ENCODE results near the gene TPRX2.
"Not testable (repeated sequence)": the region's sequence is repeated elsewhere in the genome, so short reads cannot be mapped to it uniquely, and the experiment has no call there.

TPRX2 gene

DNA sequence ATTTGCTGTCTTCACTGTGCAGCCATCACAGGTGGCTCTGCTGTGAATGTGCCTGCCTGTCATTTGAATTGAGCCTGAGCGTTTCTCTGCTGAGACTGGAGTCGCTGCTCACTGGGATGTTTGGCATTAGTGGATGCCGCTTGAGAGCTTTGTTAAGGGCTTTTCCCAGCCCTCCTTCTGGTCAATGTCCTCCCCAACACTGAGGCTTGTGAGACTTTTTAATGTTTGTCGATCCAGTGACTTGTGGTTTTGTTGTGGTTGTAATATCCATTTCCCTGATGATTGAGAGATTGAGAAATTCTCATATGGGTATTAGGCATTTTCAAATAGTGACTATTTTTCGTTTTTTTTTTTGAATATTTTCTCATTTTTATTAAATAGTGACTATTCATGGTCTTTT is 2.6 kb downstream of the TPRX2 start:
- DNase-seq (ENCODE audit: low spot score), result no peak

DNA sequence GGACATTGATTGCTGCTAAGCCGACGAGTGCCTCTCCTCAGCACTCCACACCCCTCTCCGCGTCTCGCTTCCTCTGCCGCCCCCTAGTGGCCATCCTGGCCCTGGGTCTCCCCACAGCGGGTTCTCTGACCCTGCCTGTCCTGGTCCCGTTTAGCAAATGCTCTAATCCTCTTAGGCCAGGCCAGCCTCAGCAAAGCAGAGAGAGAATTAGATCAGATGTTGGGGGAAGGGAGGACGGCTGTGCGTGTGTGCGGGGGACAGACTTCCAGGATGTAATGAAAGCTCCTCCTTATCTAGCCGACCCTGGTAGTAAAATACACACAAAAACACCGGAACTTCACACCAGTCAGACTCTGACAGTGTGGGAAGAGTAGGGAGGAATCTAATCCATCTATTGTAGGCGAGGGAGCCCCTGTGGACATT is 4.5 kb downstream of the TPRX2 start:
- peak; percentile 93 for DNase-seq (ENCODE audit: low spot score)

DNA sequence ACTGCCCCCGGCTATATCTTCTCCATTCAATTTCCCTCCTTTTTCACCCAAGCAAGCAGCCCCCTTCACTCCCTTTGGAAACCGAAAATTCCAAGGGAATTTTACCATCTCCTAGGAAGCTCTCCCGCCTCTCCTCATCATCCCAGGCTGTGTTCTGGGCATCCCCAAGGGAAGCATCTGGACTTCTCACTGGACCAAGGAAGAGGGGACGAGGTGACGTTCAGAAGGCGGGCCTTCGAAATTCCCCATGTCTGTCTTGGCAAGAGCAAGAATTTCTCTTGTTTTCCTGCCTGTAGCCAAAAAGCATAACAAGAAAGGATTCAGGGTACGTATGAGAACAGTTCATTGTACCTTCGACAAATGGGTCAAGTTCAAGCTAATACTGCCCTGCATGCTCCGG is 6.1 kb downstream of the TPRX2 start:
- no peak for DNase-seq (ENCODE audit: low spot score)

DNA sequence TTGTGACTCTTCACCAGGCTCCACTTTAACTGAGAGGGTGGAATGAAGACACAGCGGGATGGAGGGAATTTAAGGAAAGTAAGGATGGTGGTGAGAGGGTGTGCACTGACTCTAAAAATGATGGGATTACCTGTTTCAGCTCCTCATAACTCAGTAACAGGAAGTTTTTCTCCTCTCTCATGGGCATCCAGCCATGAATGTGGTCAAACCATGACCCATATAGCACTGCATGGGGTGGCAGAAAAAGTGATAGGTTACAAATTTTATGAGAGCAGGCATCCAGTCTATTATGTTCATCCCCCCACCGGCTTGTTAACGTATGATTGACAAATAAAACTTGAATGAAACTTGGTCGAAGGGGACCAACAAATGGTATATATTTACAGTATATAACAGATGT is 19.9 kb downstream of the TPRX2 start:
- DNase-seq (ENCODE audit: low spot score), result no peak

DNA sequence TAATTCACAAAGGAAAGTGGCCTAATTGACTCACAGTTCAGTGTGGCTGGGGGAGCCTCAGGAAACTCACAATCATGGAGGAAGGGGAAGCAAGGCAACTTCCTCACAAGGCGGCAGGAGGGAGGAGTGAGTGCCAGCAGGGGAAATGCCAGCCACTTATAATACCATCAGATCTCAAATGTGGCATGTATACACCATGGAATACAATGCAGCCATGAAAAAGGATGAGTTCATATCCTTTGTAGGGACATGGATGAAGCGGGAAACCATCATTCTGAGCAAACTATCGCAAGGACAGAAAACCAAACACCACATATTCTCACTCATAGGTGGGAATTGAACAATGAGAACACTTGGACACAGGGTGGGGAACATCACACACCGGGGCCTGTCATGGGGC is 20.4 kb downstream of the TPRX2 start:
- DNase-seq (ENCODE audit: low spot score), result not testable (repeated sequence)

DNA sequence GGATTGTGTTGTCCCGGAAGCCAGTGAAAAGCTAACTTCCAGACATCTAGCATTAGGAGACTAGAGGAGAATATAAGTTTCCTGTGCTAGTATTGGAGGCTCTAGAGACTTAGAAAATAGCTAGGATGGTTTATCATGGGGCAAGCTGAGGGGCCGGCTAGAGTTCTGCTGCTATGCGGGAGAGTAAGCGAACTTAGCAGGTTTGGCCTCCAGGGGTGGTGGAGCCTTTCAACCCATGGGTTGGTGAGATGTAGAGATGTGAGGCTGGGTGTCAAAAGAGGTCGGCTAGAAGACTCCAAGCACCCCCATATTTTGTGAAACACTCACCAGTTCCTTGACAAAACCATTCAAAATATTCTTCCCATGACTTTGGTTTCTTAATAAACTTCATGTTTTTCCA is 22.7 kb downstream of the TPRX2 start:
- no peak for DNase-seq (ENCODE audit: low spot score)

DNA sequence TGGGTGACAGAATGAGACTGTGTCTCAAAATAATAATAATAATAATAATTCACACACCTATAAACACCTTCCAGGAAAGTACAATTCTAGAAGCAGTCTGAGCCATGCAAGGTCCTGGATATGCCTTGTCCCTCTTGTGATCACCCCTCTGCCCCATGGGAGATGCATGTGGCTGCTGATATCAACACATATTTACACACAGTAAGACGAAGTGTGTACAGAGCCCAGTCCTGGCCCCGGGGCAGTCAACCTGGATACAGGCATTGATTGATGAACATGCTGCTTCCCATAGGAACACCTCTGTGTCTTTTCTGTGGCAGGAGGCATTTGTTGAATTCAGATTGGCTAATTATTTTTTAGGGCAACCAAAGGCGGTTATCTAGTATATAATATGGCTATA is 23.9 kb downstream of the TPRX2 start:
- no peak for DNase-seq (ENCODE audit: low spot score)

DNA sequence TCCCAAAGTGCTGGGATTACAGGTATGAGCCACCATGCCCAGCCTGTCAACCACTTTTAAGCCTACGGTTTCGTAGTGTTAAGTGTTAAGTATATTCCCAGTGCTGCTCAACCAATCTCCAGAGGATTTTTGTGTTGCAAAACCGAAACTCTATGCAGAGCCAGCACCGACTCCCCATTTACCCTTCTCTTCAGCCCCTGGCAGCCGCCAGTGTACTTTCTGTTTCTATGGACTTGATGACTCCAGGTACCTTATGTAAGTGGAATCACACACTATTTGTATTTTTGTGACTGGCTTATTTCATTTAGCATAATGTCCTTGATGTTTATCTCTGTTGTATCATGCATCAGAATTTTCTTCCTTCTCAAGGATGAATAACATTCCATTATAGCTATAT is 26.0 kb downstream of the TPRX2 start:
- DNase-seq (ENCODE audit: low spot score), result no peak

DNA sequence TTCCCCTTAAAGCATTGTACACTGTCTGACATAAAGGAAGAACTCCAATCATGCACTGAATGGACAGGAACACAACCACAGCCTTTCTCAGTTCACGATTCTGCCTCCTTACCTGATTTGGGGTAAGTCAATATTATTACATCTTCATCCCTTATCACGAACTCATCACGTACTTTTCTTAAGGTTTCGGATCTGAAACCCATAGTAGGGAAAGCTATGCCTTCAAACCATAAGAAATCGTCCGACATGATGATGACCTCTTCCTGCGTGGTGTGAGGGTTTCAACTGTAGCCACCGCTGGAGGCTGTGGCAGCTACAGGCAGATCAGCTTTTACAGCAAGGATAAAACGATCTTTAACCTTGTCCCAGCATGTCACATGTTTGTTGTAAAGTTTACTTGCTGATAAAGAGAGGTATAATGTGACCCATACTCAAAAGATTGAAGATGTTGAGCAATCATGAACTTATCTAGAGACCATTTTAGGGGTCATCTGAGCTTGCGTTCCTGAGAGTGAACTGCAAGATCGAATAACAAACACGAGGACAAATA is 27.1 kb downstream of the TPRX2 start, which contains the start of gene SULT2A1:
SULT2A1 (minus strand) TSS at position 306 of the 550 bp plus-strand sequence; CDS start at position 248, 58 bp downstream.
- DNase-seq (ENCODE audit: low spot score), result no peak

DNA sequence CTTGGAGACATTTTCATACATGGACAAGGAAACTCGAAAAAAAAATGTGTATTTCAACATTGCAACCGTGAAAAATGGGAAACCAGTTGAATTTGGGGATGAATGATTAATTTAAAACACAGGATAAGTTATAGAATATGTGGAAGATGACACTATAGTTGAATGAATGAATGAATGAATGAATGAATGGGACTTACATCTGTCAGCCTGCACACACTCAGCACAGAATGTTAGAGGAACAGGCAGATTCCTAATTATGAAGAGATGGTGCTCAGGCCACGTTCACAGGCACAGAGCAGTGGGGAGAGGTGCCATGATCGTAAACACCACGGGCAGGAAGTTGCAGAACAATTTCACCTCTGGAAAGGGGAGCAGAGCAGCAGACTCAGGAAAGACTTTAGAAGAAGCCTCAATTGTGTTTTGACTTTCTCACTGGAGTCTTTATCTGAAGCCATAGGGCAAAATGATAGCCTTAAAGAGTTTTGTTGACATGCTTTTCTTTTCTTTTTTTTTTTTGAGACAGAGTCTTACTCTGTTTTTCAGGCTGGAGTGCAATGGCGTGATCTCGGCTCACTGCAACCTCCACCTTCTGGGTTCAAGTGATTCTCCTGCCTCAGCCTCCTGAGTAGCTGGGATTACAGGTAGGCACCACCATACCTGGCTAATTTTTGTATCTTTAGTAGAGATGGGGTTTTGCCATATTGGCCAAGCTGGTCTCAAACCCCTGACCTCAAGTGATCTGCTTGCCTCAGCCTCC is 32.0 kb downstream of the TPRX2 start:
- DNase-seq (ENCODE audit: low spot score), result no peak

DNA sequence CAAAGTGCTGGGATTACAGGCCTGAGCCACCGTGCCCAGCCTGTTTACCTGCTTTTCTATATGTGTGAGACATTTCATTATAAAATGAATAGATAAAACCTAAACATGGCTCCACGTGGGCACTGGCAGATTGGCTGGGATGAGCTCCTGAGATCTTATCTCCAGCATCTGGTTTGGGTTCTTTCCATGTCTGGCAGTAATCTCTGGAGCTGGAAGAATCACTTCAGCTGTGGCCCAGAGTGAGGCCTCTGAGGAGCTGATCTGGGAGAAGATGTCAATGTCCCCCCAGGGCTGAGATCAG is 32.5 kb downstream of the TPRX2 start:
- no peak for DNase-seq (ENCODE audit: low spot score)

DNA sequence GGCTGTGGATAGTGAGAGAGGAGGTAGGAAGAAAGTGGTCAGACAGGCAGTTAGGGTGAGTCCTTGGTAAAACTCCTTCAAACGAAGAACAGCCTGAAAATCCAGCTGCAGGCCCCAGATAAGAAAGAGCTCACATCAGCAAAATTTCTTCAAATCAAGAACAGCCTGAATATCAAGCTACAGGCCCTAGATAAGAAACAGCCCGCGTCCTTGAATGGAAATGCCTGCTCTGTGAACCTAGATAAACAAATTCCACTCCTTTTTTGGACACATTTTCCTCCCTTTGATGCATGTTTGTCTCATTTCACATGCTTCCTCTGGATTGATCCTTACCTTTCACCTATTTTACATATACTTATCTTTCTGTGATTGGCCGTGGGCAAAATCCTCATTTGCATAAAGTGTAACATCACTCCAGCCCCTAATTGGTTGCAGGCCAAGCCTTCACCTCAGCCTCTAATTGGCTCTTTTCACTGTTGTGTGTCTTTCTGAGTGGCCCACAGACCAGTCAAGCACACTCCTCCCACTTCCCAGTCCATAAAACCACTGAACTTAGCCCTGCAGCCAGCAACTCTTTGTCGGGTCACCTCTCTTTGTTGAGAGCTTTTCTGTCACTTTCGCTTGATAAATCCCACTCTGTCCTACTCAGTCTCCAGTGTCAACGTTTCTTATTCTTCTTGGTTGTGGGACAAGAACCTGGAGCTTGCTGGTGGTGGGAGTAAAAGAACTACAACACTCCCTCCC is 33.1 kb downstream of the TPRX2 start:
- no peak for DNase-seq (ENCODE audit: low spot score)

DNA sequence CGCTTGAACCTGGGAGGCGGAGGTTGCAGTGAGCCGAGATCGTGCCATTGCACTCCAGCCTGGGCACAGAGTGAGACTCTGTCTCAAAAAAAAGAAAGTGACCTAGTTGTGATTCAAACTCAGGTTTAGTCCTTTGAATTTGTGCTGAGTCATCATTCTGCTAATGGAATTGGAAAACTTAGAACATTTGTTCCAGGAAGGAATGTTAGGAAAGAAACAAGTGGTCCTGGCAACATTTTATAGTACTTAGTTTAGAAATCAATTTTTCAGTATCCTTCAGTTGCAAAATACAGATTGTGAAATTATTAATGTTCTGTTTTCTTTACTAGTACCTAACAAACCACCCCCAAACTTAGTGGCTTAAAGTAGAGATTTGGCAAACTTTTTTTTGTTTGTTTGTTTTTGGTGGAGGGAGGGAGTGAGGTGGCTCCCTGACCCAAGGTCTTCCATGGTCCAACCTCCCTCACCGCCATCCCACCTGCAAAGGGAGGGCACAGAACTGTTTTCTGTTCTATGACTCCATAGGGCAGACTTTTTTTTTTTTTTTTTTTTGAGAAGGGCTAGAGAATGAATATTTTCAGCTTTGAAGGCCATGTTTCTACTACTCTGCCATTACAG is 36.2 kb downstream of the TPRX2 start:
- no peak for DNase-seq (ENCODE audit: low spot score)

DNA sequence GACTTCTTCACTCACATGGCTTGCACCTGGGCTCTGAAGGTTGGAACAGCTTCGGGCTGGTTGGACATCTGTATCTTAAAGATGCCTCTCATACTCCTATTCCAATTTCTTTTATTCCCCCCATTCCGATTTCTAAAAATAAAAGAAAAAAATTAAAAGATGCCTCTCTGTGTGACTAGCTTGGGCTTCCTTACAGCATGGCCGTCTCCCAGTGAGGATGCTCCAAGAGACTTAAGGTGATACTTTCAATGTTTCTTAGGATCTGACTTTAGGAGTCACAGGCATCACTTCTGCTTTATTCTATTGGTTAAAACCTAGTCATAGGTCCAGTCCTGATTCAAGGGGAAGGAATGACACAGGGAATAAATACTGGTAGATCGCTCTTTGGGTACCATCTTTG is 37.0 kb downstream of the TPRX2 start:
- no peak for DNase-seq (ENCODE audit: low spot score)

DNA sequence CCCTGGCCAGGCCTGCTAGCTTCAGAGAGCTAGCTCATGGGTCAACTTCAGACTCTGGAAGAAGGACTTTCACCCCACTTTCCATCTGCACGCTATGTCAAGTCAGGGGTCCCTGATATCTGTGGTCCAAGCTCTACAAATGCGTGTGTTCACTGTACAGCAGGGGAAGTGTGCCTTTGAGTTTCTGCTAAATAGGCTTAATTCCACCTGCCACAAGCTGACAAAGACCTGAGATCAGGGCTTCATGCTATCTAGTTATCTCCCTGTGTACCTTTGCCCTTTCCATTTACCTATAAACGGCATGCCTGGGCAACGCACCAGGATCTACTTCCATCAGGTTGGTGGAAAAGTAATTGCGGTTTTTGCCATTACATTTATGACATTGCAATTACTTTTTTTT is 37.7 kb downstream of the TPRX2 start:
- no peak for DNase-seq (ENCODE audit: low spot score)

DNA sequence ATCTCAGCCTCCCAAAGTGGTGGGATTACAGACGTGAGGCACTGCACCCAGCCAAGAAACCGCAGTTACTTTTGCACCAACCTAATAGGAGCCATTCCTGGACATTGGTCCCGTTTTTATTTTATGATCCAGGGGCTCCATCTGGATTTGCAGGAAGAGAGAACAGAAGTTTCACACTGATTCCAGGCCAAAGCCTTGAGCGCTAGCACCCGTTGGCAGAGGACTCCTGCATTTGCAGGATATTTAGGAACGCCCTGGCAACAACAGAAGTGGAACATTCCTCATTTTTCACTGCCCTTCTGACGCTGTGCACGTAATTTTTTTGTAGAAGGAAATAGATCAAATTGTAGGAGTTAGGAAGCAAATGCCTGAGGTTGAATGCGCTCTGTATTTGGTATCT is 38.8 kb downstream of the TPRX2 start:
- DNase-seq (ENCODE audit: low spot score), result no peak

DNA sequence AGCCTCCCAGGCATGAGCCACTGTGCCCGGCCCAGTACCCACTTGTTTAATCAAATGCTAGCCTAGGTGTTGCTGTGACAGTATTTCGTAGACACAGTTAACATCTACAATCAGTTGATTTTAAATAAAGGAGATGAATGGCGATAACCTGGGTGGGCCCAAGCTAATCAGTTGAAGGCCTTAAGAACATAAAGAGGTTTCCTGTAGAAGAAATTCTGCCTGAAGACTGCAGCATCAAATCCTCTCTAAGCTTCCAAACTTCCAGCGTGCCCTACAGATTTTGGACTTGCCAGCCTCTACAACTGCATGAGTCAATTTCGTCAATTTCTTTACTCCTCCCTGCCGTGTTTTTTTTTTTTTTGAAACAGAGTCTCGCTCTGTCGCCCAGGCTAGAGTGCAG is 40.3 kb downstream of the TPRX2 start:
- DNase-seq (ENCODE audit: low spot score), result no peak

DNA sequence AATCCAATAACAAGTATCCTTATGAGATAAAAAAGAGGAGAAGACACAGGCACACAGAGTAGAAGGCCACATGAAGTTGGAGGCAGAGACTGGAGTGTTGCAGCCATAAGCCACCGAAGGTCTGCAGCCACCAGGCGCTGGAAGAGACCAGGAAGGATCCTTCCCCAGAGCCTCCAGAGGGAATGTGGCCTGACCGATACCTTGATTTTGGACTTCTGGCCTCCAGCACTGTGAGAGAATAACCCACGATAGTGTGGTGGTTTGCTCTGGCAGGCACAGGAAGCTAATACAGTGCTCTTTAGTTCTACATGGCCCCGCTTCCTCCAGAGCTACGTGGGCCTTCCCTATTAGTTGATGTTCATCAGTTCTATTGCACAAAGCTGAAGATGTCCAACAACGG is 42.3 kb downstream of the TPRX2 start:
- DNase-seq (ENCODE audit: low spot score), result no peak

DNA sequence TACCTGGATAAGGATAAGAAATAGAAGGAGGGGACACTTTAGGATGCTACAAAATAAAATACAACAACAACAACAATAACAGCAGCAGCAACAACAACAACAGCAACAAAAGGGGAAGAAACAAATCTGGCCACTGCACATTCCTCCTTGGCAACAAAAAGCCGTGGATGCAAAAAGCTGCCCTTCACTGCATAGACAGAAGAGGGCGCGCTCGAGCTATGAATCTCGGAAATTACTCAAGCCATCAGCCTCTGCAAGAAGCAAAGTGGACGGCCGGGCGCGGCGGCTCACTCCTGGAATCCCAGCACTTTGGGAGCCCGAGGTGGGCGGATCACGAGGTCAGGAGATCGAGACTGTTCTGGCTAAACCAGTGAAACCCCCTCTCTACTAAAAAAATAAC is 50.3 kb downstream of the TPRX2 start:
- DNase-seq (ENCODE audit: low spot score), result not testable (repeated sequence)

DNA sequence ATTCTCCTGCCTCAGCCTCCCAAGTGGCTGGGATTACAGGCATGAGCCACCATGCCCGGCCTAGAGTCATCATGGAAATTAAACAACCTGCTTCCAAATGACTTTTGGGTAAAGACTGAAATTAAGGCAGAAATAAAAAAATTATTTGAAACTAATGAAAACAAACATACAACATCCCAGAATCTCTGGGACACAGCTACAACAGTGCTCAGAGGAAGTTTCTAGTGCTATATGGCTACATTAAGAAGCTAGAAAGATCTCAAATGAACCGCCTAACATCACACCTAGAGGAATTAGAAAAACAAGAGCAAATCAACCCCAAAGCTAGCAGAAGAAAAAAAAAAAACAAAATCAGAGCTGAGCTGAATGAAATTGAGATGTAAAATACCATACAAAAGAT is 51.2 kb downstream of the TPRX2 start:
- DNase-seq (ENCODE audit: low spot score), result not testable (repeated sequence)

All from AG08396 (cell line).